ENCODE data around the gene VOPP1.
"Not testable (repeated sequence)": the region's sequence is repeated elsewhere in the genome, so short reads cannot be mapped to it uniquely, and the experiment has no call there.

VOPP1 gene

GRCh38 chr7:55485501-55486191, 86.7 kb downstream of the VOPP1 start:
- no peak for DNase-seq

- no peak for DNase-seq
Observed at GRCh38 chr7:55484834-55485233, 87.5 kb downstream of the VOPP1 start.

- no peak for DNase-seq
Observed at GRCh38 chr7:55484241-55484640, 88.1 kb downstream of the VOPP1 start.

GRCh38 chr7:55483046-55483445, 89.3 kb downstream of the VOPP1 start:
- DNase-seq = no peak

GRCh38 chr7:55481155-55481554, 91.1 kb downstream of the VOPP1 start:
- no peak for DNase-seq

GRCh38 chr7:55478700-55479099, 93.6 kb downstream of the VOPP1 start:
- DNase-seq = no peak

GRCh38 chr7:55477781-55478374, 94.4 kb downstream of the VOPP1 start:
- DNase-seq = no peak

GRCh38 chr7:55476852-55477780, 95.2 kb downstream of the VOPP1 start:
- no peak for DNase-seq

GRCh38 chr7:55475855-55476803, 96.2 kb downstream of the VOPP1 start:
- no peak for DNase-seq

- no peak for DNase-seq
Observed at GRCh38 chr7:55474944-55475854, 97.1 kb downstream of the VOPP1 start.

GRCh38 chr7:55473932-55474331, 98.4 kb downstream of the VOPP1 start:
- DNase-seq = no peak

GRCh38 chr7:55472928-55473725, 99.2 kb downstream of the VOPP1 start:
- DNase-seq = no peak

GRCh38 chr7:55472406-55472805, 99.9 kb downstream of the VOPP1 start:
- DNase-seq = not testable (repeated sequence)

- DNase-seq = not testable (repeated sequence)
Observed at GRCh38 chr7:55471594-55471993, 100.7 kb downstream of the VOPP1 start.

GRCh38 chr7:55470261-55470660, 102.0 kb downstream of the VOPP1 start:
- no peak for DNase-seq

- DNase-seq = no peak
Observed at GRCh38 chr7:55469721-55470120, 102.6 kb downstream of the VOPP1 start.

- DNase-seq = no peak
Observed at GRCh38 chr7:55469271-55469681, 103.0 kb downstream of the VOPP1 start.

- no peak for DNase-seq
Observed at GRCh38 chr7:55468495-55468894, 103.8 kb downstream of the VOPP1 start.

GRCh38 chr7:55467047-55467593, 105.2 kb downstream of the VOPP1 start:
- DNase-seq = no peak

- DNase-seq = no peak
Observed at GRCh38 chr7:55465691-55466090, 106.6 kb downstream of the VOPP1 start.

Measured in NCI-H526 (cell line).